Loucy (cell line): ENCODE results near the gene GOLGA8B.
"Not testable (repeated sequence)": the region's sequence is repeated elsewhere in the genome, so short reads cannot be mapped to it uniquely, and the experiment has no call there.

Experiments
- H2AFZ ChIP-seq: fragments of 200-600 bp; sonication (generic); 2 replicates; pipeline ENCODE4 v1.6.0; 2016; ENCODE audit warnings: antibody characterized with exemption, mild to moderate bottlenecking, low read length, moderate library complexity
- H3F3A ChIP-seq: fragments of 200-600 bp; 2 replicates; pipeline ENCODE4 v1.6.0; 2016; ENCODE audit warnings: antibody characterized with exemption, low read depth, mild to moderate bottlenecking
- H3K27me3 ChIP-seq: fragments of 200-600 bp; sonication (generic); 2 replicates; pipeline ENCODE4 v1.6.1; 2014; ENCODE audit warnings: low read length, mild to moderate bottlenecking; ENCODE audit not compliant: insufficient read depth, poor library complexity, severe bottlenecking
- H3K36me3 ChIP-seq: fragments of 200-600 bp; sonication (generic); 2 replicates; pipeline ENCODE4 v1.6.1; 2016; ENCODE audit warnings: low read length; ENCODE audit not compliant: insufficient read depth
- H3K4me1 ChIP-seq: fragments of 200-600 bp; sonication (generic); 2 replicates; pipeline ENCODE4 v1.5.1; 2014; ENCODE audit warnings: low read length, mild to moderate bottlenecking; ENCODE audit not compliant: insufficient read depth, poor library complexity, severe bottlenecking
- H3K4me2 ChIP-seq: fragments of 200-600 bp; sonication (generic); 2 replicates; pipeline ENCODE4 v1.6.0; 2014; ENCODE audit warnings: antibody characterized with exemption, low read length, low read depth, mild to moderate bottlenecking; ENCODE audit not compliant: poor library complexity, severe bottlenecking
- H3K4me3 ChIP-seq: fragments of 200-600 bp; sonication (generic); 2 replicates; pipeline ENCODE4 v1.5.1; 2014; ENCODE audit warnings: low read length, mild to moderate bottlenecking, mixed read lengths; ENCODE audit not compliant: poor library complexity, severe bottlenecking
- H3K79me2 ChIP-seq: fragments of 200-600 bp; sonication (generic); 2 replicates; pipeline ENCODE4 v1.6.1; 2014; ENCODE audit warnings: low read length; ENCODE audit not compliant: insufficient read depth
- H3K9ac ChIP-seq: fragments of 200-600 bp; sonication (generic); 2 replicates; pipeline ENCODE4 v1.6.0; 2014; ENCODE audit warnings: mild to moderate bottlenecking, low read depth, low read length, moderate library complexity; ENCODE audit not compliant: poor library complexity, severe bottlenecking
- H3K9me2 ChIP-seq: fragments of 200-600 bp; sonication (generic); replicated peaks from 2 replicates; pipeline ENCODE4 v1.6.1; 2016; ENCODE audit warnings: low read depth, low read length, mixed read lengths
- H3K9me3 ChIP-seq: fragments of 200-600 bp; sonication (generic); 2 replicates; pipeline ENCODE4 v1.6.1; 2014; ENCODE audit warnings: mild to moderate bottlenecking, antibody characterized with exemption, low read length, low read depth; ENCODE audit not compliant: insufficient read depth
- H4K20me1 ChIP-seq: fragments of 200-600 bp; sonication (generic); 2 replicates; pipeline ENCODE4 v1.6.0; 2014; ENCODE audit warnings: antibody characterized with exemption, low read length, mild to moderate bottlenecking; ENCODE audit not compliant: insufficient read depth, poor library complexity, severe bottlenecking
- CTCF ChIP-seq: fragments of 200-600 bp; sonication (generic); conservative IDR thresholded peaks from 2 replicates; pipeline ENCODE4 v1.5.1; 2014; ENCODE audit warnings: mild to moderate bottlenecking, antibody characterized with exemption, low read length
- EZH2phosphoT487 ChIP-seq: fragments of 200-600 bp; IDR thresholded peaks from 2 replicates; pipeline ENCODE4 v1.6.1; 2018; ENCODE audit warnings: antibody characterized with exemption, mild to moderate bottlenecking, moderate library complexity, borderline replicate concordance

The GOLGA8B gene

GRCh38 chr15:34583399-34584329, at the start of gene GOLGA8B:
GOLGA8B (minus strand) TSS chr15:34583651; CDS start chr15:34535912, 47,739 bp downstream.
- peak within 1 kb of the TSS; percentile 81 for H3K4me3 ChIP-seq
- H3K27me3 ChIP-seq, result no peaks in the 10 kb centered on the region
- peak within 1 kb of the TSS; percentile 70 for H3K4me2 ChIP-seq
- H3K9ac ChIP-seq, result peak within 1 kb of the TSS; percentile 72
- TF ChIP-seq CTCF (no peak), EZH2phosphoT487 (no peak)
- peaks cover 4% of the 10 kb centered on the region for H3K4me1 ChIP-seq
- no peaks in the 10 kb centered on the region for H3F3A ChIP-seq
- no peaks in the 10 kb centered on the region for H3K9me3 ChIP-seq
- no peaks in the 10 kb centered on the region for H3K36me3 ChIP-seq
- peaks cover 4% of the 10 kb centered on the region for H4K20me1 ChIP-seq
- peak within 1 kb of the TSS; percentile 90 for H2AFZ ChIP-seq
- H3K79me2 ChIP-seq, result peaks cover 20% of the 10 kb centered on the region
- no peaks in the 10 kb centered on the region for H3K9me2 ChIP-seq

- not testable (repeated sequence) for H3K9ac ChIP-seq, H3K9me3 ChIP-seq, H3F3A ChIP-seq, H4K20me1 ChIP-seq, H3K27me3 ChIP-seq, H3K4me3 ChIP-seq, H3K36me3 ChIP-seq, H3K4me1 ChIP-seq, H3K4me2 ChIP-seq, H3K9me2 ChIP-seq, H3K79me2 ChIP-seq, H2AFZ ChIP-seq
These were observed 49.7 kb upstream of the GOLGA8B start for GRCh38 chr15:34633165-34633564.

- Histone ChIP-seq H3K79me2 (no peaks in the 10 kb centered on the region), H3K9ac (no peak overlapping the region), H3K4me2 (no peak overlapping the region), H3K4me3 (no peak overlapping the region), H4K20me1 (no peaks in the 10 kb centered on the region), H3F3A (no peaks in the 10 kb centered on the region), H2AFZ (no peak overlapping the region), H3K9me2 (no peaks in the 10 kb centered on the region), H3K9me3 (no peaks in the 10 kb centered on the region), H3K27me3 (no peaks in the 10 kb centered on the region), H3K36me3 (no peaks in the 10 kb centered on the region), H3K4me1 (no peaks in the 10 kb centered on the region)
- TF ChIP-seq EZH2phosphoT487 (no peak), CTCF (no peak)
These were observed 45.2 kb upstream of the GOLGA8B start for GRCh38 chr15:34628577-34629152.
